ENCODE data around the gene HOXB3. TPM values are rescaled to one million over a fixed set of nuclear protein-coding genes. Genes with fewer than 3 reads are reported as not detected.

HOXB3 gene
- total RNA-seq, 4 donors from 2014 or later, result 4.0 to 12.4 (median 4.9) TPM

DNA sequence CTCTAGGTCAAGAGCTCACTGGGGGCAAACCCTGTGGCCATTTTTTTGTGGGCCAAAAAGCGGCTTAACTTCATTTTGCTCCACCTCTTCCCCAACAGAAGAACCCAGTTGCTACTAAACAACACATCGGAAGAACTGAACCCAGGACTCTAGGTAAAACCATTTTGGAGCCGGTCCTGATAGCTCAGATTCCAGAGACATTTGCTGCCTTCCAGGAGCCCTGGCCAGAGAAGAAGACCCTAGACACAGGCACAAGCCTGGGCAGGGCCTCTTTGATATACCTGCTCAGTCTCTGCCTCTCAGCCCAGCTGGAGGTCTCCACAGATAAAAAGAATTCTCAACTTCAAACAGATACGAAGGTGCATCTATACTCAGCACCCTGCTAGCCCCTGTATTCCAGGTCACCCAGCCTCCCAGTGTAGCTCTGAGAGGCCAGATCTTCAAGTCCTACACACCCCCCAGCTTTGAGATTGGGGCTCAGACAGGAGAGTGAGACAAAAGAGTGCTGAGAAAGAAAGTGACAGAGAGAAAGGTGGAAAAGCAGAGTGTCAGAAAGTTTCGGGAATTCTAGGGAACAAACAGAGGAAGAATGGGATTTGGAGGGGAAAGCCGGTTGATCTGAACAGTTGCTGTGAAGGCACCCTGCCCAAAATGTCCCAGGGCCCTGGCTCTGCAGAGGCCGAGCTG, 42.7 kb upstream of the HOXB3 start:
- TF ChIP-seq, protein P1, sequence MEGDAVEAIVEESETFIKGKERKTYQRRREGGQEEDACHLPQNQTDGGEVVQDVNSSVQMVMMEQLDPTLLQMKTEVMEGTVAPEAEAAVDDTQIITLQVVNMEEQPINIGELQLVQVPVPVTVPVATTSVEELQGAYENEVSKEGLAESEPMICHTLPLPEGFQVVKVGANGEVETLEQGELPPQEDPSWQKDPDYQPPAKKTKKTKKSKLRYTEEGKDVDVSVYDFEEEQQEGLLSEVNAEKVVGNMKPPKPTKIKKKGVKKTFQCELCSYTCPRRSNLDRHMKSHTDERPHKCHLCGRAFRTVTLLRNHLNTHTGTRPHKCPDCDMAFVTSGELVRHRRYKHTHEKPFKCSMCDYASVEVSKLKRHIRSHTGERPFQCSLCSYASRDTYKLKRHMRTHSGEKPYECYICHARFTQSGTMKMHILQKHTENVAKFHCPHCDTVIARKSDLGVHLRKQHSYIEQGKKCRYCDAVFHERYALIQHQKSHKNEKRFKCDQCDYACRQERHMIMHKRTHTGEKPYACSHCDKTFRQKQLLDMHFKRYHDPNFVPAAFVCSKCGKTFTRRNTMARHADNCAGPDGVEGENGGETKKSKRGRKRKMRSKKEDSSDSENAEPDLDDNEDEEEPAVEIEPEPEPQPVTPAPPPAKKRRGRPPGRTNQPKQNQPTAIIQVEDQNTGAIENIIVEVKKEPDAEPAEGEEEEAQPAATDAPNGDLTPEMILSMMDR (IDR thresholded peaks at IDR 0.05; ENCODE audit: low read depth), result no peak

DNA sequence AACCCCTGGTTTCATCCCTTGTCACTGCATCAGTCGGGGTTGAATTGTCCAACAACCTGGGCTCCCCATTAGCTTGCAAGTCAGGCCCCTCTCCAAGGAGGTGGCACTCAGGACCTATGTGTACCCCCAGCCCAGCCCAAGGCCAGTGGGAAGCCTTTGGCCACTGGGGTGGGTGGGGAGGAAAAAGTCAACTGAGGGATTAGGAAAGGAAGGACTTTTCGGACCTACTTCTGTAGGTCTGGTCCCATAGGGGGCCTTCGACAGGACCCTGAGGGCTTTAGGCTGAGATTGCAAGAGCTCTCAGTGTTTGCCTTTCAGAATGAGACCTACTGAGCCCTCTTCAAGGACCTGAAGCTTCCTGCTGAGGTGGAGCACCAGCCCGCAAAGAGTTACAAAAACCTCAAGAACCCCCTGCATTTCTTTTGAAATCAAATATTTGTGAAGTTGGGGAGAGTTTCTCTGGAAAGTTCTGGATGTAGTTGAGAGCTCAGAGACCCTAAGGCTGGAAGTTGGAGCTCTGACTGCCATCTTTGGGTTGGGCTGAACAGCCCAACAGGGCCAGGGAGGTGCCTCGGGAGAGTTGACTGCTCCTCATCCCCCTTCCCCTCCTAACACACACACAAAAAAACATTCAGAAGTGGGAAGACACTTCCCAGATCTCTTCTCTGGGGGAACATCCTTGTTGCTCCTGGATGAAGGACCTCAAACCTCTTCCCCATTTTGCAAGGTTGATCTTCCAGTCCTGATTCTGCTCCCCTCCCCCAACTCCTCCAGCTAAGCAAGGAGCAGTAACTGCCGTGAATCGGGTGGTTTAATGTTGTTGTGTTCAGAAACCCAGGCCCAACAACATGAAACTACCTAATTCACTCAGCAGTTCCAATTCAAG, 41.9 kb upstream of the HOXB3 start:
- TF ChIP-seq, protein P1 (IDR thresholded peaks at IDR 0.05; ENCODE audit: low read depth), result no peak

DNA sequence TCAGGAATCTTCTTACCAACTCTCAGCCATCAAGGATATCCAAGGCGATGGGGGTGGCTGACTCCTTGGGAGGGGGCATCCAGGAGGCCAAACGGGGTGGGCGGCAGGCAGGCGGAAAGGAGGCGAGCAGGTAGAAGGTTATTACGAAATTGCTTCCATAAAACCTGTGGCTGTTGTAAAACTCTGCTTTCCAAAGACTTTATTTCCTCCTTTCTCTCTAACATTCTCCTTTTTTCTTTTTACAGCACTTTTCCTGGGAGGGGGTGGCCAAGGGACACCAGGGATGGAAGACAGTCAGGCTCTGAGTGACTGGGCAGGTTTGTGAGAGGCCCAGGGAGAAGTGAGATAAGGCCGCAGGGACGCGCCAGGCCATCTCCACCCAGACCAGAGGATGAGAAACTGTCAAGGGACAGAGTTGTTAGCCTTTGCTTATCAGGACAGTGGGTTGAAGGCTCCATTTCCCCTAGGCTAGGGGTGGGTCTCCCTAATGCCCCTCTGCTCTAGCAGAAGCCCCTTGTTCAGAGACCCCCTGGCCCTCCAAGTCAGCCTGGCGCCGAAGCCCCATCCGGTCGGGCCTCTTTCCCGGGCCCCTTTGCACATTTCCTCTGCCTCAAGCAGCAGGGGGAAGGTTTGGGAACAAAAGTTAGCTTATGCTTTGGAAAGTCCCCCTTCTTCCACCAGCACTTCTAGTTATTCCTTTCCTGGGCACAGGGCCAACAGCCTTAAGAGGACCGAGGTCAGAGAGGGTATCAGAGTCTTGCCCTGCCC, 41.1 kb upstream of the HOXB3 start:
- TF ChIP-seq, protein P1 (IDR thresholded peaks at IDR 0.05; ENCODE audit: low read depth), result no peak

DNA sequence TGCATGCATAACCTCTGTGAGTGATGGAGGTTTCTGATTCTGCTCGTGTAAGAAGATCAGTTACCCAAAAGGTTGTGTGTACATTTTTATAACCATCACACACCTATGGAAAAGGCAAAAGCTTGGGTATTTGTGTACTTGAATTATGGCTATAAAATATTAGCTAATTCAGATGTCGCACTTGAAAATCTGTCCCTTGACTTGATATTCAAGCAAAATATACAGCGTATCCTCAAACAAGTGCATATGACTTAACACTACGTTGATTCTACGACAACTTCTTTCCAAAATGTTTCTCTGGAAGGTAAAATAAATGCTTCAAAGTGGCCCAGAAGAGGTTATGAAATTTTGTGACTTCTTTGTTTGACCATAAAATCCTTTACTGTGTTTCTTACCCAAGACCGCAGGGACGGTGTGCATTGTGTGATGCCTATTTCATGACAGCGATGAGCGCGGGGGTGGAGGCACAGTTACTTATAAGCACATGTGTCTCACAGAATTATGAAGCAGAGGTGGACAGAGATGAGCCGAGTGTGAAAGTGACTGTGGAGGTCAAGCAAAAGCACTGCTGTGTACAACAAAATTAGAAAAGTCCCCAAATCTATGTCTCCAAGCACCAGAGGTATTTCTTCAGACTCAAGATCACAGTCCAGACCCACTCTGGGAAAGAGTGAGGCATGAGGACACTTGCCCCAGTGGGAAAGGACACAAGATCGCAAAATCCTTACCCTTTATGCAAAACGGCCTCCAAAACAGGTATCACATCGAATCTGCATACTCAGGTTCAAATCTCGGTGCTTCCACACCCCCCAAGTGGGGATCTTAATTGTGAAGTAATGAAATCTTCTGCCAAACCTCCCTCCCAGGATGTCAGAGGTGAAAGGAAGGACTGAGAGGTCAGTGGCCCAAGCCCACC, 40.2 kb upstream of the HOXB3 start:
- TF ChIP-seq, protein P1 (IDR thresholded peaks at IDR 0.05; ENCODE audit: low read depth), result no peak

DNA sequence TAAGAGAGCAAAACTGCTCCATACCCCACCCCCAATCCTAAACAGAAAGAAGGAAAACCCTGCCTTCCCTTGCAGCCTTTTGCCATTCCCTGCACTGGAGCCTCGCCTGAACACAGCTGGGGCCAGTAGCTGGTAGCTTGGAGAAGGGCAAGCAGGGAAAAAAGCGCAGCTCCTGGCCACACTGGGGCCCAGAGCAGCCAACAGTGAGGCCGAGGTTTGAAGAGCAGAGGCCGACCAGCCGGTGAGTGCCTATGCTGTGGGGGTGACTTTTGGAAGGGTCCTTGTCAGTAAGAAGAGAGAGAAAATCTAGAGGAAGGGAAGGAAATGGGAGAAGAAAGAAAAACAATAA, 39.3 kb upstream of the HOXB3 start:
- TF ChIP-seq, protein P1 (IDR thresholded peaks at IDR 0.05; ENCODE audit: low read depth), result no peak

DNA sequence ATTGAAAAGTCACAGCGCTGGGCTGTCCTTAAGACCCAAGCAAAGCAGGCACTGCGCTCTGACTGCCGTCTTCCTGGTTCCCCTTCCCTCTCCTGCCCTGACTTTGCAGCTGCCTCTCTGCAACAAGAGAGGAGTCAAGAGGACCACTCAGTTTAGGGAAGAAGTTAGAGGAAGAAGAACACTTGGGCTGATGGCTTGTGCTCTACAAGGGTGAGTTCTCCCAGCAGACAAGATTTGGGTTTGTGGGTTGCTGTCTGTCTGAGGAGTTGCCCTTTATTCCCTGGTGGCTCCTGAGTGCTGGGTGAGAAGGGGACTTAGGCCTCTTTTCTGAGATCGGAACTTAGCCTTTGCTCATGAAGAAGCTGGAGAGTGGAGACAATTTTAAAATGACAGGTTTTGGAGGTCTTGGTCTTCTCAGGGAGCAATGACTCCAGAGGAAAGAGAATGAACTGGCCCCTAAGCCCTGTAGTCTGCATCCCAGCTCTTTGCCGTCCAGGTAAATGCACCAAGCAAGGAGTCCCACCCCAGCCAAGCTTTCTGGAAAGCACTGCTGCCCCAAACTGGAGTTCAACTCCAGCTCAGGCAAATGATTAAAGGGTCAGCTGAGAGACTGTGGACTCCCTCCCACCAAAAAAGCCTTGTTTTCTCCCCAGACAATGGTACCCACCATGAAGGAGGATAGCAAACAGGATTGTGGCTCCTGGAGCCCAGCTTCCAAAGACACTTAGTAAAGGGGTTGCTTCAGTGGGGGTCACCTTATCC, 38.8 kb upstream of the HOXB3 start:
- TF ChIP-seq, protein P1 (IDR thresholded peaks at IDR 0.05; ENCODE audit: low read depth), result no peak

Data from subcutaneous adipose tissue (tissue), 4 donors.